ENCODE data around the gene TNFRSF19.
"Not testable (repeated sequence)": the region's sequence is repeated elsewhere in the genome, so short reads cannot be mapped to it uniquely, and the experiment has no call there.

TNFRSF19 gene

DNA sequence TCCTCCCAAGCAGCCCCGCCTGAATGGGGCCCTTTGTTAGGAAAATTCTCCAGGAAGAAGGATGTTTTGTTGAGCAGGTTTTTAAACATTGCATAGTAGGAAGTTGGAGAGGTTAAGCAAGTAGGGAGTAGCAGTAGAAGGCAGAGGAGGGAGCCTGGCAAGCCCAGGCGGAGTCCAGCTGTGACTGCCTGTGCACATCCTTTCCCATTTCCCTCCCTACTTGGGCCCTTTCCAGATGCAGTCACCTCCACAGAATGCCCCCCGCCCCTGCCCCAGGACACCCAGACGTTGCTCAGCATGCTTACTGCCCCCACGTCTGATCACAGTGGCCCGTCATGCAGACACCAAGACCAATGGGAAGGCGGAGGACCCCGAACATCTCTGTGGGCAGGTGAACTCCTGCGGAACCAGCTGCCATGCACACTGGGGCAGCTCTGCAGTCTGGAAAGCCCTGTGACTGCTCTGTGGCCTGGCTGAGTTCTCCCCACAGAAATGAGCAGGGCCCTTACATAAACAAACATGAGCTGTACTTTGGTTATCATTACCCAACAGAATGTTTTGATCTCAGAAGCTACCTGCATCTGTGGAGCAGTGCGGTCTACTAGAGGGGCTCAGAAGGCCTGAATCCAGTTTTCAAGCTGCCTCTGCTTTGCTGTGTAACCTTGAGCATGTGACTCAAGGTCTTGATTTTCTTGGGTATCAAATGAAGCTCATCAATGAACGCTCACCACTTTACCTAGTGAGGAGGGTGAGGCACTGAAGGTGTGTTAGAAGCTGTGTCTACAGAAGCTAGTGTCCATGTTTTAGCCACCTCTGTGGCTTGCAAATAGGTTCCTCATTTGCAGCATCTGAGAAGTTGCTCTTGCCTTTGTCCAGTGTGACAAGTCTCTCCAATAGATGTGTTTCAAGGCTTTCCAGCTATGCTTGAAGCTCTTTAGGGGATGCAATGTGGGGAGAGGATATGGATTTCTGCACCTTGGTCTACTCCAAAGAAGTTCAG lies 84.2 kb downstream of the TNFRSF19 start:
- DNase-seq (ENCODE audit: low spot score), result no peak

DNA sequence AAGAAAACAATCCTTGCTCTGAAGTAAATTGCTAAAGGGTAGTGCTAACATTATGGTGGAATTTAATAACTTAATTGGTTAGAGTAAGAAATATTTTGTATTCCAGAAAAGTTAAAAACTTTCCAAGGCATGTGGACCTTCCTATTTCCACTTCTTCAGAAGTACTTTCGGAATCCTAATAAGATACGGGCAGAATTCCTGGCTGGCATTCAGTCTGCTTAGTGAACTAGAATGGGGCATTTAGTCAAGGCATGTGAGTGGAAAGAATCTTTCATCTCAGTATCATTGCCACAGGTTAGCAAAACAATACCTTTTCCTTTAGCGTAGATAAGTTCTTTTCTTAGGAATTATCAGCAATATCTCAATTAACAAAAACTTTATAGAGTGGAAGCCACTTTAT lies 85.1 kb downstream of the TNFRSF19 start:
- no peak for DNase-seq (ENCODE audit: low spot score)

- no peak for DNase-seq (ENCODE audit: low spot score)
Observed at GRCh38 chr13:23656637-23657371, 86.6 kb downstream of the TNFRSF19 start.

DNA sequence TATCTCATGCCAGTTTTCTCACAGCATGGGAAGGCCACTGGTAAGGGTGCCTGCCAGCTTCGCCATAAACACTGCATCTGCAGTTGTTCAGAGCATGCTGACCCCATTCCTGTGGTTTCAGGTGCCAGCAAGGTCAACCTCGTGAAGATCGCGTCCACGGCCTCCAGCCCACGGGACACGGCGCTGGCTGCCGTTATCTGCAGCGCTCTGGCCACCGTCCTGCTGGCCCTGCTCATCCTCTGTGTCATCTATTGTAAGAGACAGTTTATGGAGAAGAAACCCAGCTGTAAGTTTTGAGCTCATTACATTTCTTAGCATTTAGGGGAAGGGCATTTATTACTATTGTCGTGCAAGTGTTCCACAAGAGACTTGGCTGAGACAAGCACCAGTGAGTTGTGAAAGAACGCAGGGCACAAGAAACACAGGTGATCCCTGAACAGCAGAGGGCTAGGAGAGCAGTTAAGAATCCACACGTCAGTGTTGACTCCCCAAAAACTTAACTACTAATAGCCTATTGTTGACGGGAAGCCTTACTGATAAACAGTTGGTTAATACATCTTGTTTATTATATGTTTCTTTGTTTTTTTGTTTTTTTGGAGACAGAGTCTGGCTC lies 88.8 kb downstream of the TNFRSF19 start:
- DNase-seq (ENCODE audit: low spot score), result no peak

DNA sequence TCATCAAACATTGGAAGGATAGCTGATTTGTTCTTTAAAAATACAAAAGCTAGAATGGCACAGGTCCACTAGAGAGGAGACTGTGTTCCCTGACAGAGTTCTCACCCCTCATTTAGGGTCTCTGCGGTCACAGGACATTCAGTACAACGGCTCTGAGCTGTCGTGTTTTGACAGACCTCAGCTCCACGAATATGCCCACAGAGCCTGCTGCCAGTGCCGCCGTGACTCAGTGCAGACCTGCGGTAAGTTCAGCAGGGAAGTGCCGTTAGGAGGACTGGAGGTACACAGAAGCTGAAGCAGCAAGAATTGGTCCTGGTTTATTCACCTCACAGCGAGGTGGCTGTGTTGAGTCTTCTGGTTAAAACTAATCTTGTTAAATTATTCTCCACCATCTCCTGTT lies 90.0 kb downstream of the TNFRSF19 start:
- DNase-seq (ENCODE audit: low spot score), result no peak

GRCh38 chr13:23666582-23666981 lies 96.4 kb downstream of the TNFRSF19 start:
- no peak for DNase-seq (ENCODE audit: low spot score)

GRCh38 chr13:23667750-23668149 lies 97.5 kb downstream of the TNFRSF19 start:
- no peak for DNase-seq (ENCODE audit: low spot score)

DNA sequence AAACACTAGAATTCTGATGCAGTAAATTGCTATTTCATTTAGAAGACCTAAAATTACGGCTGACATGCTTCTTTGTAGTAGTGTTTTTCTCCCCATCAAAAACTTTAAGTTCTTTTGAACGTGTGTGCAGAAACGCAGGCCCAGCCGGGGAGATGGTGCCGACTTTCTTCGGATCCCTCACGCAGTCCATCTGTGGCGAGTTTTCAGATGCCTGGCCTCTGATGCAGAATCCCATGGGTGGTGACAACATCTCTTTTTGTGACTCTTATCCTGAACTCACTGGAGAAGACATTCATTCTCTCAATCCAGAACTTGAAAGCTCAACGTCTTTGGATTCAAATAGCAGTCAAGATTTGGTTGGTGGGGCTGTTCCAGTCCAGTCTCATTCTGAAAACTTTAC lies 98.3 kb downstream of the TNFRSF19 start:
- DNase-seq (ENCODE audit: low spot score), result no peak

DNA sequence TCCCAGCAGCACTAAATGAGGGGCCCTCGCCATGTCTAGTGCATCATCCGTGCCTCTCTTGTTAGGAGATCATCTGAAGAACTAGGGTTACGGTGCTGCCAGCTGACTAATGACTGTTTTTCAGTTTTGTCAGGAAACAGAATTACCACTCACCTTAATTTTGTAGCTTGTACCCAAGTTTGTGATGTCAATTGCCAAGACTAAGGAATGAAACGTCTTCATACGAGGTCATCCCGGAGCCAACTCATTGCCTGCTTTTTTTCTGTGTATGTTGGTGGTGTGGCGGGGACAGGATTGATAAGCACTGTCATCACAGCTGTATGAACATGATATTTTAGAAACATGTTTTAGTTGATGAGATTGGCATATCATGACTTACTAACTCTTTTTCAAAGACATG lies 100.6 kb downstream of the TNFRSF19 start:
- no peak for DNase-seq (ENCODE audit: low spot score)

GRCh38 chr13:23671377-23671776 lies 101.2 kb downstream of the TNFRSF19 start:
- no peak for DNase-seq (ENCODE audit: low spot score)

- DNase-seq (ENCODE audit: low spot score), result no peak
Observed at GRCh38 chr13:23671897-23672296, 101.7 kb downstream of the TNFRSF19 start.

DNA sequence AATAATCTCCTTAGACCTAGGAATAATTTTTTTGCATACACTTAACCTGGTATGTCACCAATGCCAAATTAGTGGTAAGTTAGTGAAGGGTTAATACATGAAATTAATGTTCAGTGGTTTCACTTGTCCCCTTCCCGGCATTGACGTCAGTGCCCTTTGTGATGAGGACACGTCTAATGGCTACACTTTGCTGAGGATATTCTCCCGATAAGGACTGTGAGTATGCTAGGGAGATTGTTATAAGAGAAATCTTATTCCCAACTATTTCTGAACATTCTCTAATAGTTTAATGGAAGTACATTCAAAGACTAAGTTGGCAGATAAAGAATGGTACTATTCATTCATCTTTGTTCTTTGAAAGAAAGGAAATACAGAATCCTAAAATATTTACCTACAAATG lies 102.4 kb downstream of the TNFRSF19 start:
- DNase-seq (ENCODE audit: low spot score), result no peak

DNA sequence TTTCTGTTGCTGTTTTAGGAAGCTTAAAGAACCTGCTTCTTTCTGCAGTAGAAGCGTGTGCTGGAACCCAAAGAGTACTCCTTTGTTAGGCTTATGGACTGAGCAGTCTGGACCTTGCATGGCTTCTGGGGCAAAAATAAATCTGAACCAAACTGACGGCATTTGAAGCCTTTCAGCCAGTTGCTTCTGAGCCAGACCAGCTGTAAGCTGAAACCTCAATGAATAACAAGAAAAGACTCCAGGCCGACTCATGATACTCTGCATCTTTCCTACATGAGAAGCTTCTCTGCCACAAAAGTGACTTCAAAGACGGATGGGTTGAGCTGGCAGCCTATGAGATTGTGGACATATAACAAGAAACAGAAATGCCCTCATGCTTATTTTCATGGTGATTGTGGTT lies 103.1 kb downstream of the TNFRSF19 start:
- DNase-seq (ENCODE audit: low spot score), result no peak

- DNase-seq (ENCODE audit: low spot score), result no peak
Observed at GRCh38 chr13:23673867-23674605, 103.8 kb downstream of the TNFRSF19 start.

DNA sequence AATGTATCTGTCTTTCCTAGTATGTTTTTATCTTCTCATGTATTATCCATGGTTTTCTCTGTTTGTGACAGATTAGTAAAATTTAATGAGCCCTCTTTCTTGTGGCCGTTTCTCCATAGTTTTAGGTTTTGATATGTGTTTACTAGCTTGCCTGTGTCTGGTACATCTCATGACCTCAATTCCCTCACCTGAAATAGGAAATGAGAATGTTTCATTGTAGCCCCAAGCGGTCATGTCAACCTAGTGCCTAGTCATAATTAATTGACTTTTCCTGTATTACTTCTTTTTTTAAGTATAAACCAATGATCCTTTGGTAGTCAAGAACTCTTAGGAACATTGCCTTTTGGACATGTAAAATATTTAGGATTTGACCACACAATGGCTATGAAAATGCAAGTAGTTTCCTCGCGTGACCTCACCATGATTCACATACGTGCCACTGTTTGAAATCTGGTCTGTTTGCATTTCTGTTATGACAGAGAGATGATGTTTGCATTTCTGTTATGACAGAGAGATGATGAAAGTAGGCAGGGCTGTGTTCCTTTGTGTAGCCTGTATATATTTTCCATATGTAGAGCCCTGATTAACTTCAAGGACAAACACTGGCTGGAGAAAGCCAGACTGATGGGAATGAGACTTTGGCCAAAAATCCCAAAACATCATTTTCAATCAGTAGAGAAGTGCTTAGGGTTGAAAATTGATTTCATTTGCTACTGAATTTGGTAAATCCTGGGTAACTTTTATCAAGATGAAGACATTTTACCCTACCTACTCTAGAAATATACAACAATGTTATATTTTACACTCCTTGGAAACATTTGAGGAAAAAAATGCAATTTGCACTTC lies 104.8 kb downstream of the TNFRSF19 start:
- peak; percentile 19 for DNase-seq (ENCODE audit: low spot score)

DNA sequence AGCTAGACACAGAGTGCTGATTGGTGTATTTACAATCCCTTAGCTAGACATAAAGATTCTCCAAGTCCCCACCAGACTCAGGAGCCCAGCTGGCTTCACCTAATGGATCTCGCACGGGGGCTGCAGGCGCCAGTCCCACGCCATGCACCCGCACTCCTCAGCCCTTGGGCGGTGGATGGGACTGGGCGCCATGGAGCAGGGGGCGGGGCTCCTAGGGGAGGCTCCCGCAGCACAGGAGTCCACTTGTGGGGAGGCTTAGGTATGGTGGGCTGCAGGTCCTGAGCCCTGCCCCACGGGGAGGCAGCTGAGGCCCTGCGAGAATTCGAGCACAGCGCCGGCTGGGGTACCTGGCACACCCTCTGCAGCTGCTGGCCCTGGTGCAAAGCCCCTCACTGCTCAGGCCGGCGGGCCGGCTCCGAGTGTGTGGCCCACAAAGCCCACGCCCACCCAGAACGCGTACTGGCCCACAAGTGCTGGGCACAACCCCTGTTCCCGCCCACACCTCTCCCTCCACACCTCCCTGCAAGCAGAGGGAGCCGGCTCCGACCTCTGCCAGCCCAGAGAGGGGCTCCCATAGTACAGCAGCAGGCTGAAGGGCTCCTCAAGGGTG lies 107.6 kb downstream of the TNFRSF19 start:
- not testable (repeated sequence) for DNase-seq (ENCODE audit: low spot score)

GRCh38 chr13:23678795-23679194 lies 108.6 kb downstream of the TNFRSF19 start:
- DNase-seq (ENCODE audit: low spot score), result no peak

GRCh38 chr13:23679220-23679619 lies 109.0 kb downstream of the TNFRSF19 start:
- no peak for DNase-seq (ENCODE audit: low spot score)

DNA sequence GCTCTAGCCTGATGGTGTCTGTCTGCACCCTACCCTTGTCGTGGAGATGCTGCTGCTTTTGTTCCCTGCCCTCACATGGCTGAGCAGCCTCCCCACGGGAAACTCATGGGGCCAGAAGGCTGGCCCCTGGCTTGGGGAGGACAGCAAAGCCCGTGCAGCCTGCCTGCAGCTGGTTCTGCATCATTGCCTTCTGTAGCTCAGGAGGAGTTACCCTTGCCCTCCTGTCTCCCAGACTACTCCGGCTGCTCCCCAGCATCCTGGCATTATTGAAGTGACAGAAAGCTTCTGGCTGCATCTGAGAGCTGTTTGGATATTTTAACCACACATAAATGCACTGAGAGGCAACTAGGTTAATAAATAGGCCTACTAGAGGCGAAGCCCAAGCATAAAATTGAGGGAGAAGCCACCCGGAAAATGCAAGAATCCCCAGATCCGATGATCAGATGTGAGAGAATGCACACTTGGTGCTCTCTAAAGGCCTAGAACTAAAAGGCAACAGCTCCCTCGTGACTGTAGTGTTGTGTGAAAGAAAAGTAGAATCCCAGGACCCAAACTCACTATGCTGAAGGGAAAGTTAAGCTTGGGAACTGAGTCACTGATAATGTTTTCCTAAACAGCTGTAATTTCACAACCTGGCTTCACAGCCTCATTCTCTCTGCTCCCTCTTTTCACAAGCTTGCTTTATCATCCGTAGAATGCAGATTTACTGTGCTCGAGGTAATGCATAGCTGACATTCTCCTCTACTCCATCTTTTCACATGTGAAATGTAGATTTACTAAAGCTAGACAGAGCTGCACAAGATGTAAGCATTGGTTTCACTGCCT lies 110.8 kb downstream of the TNFRSF19 start:
- DNase-seq (ENCODE audit: low spot score), result no peak

DNA sequence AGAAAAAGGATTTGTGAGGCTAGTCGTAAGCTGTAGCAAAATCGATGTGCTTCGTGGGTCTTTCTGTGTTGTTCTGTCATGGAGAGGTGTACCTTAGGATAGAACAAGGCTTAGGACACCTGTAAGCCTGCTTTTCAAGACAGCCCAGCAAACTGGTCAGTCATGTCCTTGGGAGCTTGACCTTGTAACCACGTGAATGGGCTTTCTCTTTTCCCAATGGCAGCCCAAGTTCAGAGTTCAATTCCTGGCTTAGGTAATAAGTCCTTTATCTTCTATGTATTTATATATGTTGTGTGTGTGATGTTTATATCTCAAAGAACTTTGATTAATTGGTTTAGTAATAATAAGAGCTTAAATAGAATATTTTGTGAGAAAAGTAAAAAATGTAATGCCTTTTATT lies 112.9 kb downstream of the TNFRSF19 start:
- no peak for DNase-seq (ENCODE audit: low spot score)
